ENCODE measurements around the gene DOCK6.
"Not testable (repeated sequence)": the region's sequence is repeated elsewhere in the genome, so short reads cannot be mapped to it uniquely, and the experiment has no call there.

DOCK6 gene

GRCh38 chr19:11169896-11170678 is 92.2 kb downstream of the DOCK6 start:
- DNase-seq, result no peak

- no peak for DNase-seq
These were observed 93.8 kb downstream of the DOCK6 start for GRCh38 chr19:11168568-11168967.

- DNase-seq, result no peak
These were observed 95.8 kb downstream of the DOCK6 start for GRCh38 chr19:11166281-11167142.

GRCh38 chr19:11165486-11166030 is 96.8 kb downstream of the DOCK6 start:
- DNase-seq, result no peak

GRCh38 chr19:11164879-11165406 is 97.4 kb downstream of the DOCK6 start:
- DNase-seq, result no peak

GRCh38 chr19:11164296-11164695 is 98.0 kb downstream of the DOCK6 start:
- DNase-seq, result no peak

- not testable (repeated sequence) for DNase-seq
These were observed 101.9 kb downstream of the DOCK6 start for GRCh38 chr19:11160440-11160768.

- no peak for DNase-seq
These were observed 102.5 kb downstream of the DOCK6 start for GRCh38 chr19:11159598-11160439.

- DNase-seq, result peak; percentile 99
These were observed 106.8 kb downstream of the DOCK6 start, which contains the start of gene SPC24 for GRCh38 chr19:11155373-11156120. Gene SPC24, minus strand, starts transcription at chr19:11155782. Its CDS starts 6 bp downstream, at chr19:11155776.

- DNase-seq, result no peak
These were observed 107.7 kb downstream of the DOCK6 start for GRCh38 chr19:11154683-11155047.

- DNase-seq, result no peak
These were observed 109.8 kb downstream of the DOCK6 start for GRCh38 chr19:11152318-11153062.

GRCh38 chr19:11151181-11151580 is 111.1 kb downstream of the DOCK6 start:
- DNase-seq, result no peak

Measured in activated CD4-positive, alpha-beta T cell treated with anti-CD3 and anti-CD28 coated beads, Interleukin-2, Interleukin-6, amounts not matched to agents 100 ng/mL and 50 ng/mL, durations not matched to agents 16 hours and 8 hours (primary cell).